CD4-positive, alpha-beta T cell treated with Interleukin-17A for 1 hour (primary cell): ENCODE data around the gene PDXK.

ENCODE experiments used
- DNase-seq: peaks from one replicate; pipeline ENCODE4 v3.0.0-alpha.2; 2020

The PDXK gene

GRCh38 chr21:43764576-43765495 is 45.9 kb downstream of the PDXK start:
- DNase-seq, result no peak

GRCh38 chr21:43766734-43767497 is 48.0 kb downstream of the PDXK start:
- DNase-seq, result no peak

GRCh38 chr21:43767498-43767983 is 48.6 kb downstream of the PDXK start:
- no peak for DNase-seq

- DNase-seq, result no peak
Observed at GRCh38 chr21:43767984-43768867, 49.3 kb downstream of the PDXK start.

GRCh38 chr21:43768868-43769167 is 49.9 kb downstream of the PDXK start:
- DNase-seq, result no peak

GRCh38 chr21:43769325-43769958 is 50.5 kb downstream of the PDXK start:
- DNase-seq, result no peak

- DNase-seq, result no peak
Observed at GRCh38 chr21:43770066-43770655, 51.2 kb downstream of the PDXK start.

GRCh38 chr21:43771199-43771675 is 52.3 kb downstream of the PDXK start:
- DNase-seq, result no peak

GRCh38 chr21:43771698-43772424 is 52.9 kb downstream of the PDXK start:
- DNase-seq, result no peak

GRCh38 chr21:43772425-43772821 is 53.5 kb downstream of the PDXK start:
- DNase-seq, result no peak

- DNase-seq, result no peak
Observed at GRCh38 chr21:43774163-43774562, 55.2 kb downstream of the PDXK start.

GRCh38 chr21:43775190-43775589 is 56.3 kb downstream of the PDXK start:
- no peak for DNase-seq

GRCh38 chr21:43775795-43776430 is 57.0 kb downstream of the PDXK start, which contains the start of gene CSTB:
CSTB (minus strand) TSS chr21:43776308; CDS start chr21:43776269, 39 bp downstream.
- DNase-seq, result peak; percentile 86

GRCh38 chr21:43777953-43778352 is 59.0 kb downstream of the PDXK start:
- no peak for DNase-seq

GRCh38 chr21:43778469-43779335 is 59.8 kb downstream of the PDXK start:
- DNase-seq, result peak; percentile 25

GRCh38 chr21:43779660-43780059 is 60.7 kb downstream of the PDXK start:
- no peak for DNase-seq

- no peak for DNase-seq
Observed at GRCh38 chr21:43781846-43782245, 62.9 kb downstream of the PDXK start.

- no peak for DNase-seq
Observed at GRCh38 chr21:43782431-43783097, 63.6 kb downstream of the PDXK start.
